ENCODE data around the gene APP.
"Not testable (repeated sequence)": the region's sequence is repeated elsewhere in the genome, so short reads cannot be mapped to it uniquely, and the experiment has no call there.

The APP gene

GRCh38 chr21:26057477-26058170 is 112.9 kb downstream of the APP start:
- DNase-seq: no peak

- DNase-seq: no peak
Measured at GRCh38 chr21:26055841-26056264, 114.7 kb downstream of the APP start.

GRCh38 chr21:26055010-26055409 is 115.6 kb downstream of the APP start:
- no peak for DNase-seq

DNA sequence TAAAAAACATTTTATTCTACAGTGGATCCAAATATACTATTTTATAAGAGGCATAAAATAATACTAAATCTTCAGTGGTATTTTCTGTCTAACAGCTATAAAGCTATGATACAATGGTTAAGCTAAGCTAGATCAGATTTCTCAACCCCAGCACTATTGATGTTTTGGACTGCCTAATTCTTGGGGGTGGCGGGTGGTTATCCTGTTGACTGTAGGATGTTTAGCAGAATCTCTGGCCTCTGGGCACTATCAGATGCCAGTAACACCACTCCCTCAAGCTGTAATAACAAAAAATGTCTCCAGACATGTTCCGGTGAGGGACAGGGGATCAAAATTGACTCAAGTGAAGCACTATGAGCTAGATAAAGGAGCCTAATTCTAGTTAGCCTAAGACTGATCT is 118.5 kb downstream of the APP start:
- no peak for DNase-seq

DNA sequence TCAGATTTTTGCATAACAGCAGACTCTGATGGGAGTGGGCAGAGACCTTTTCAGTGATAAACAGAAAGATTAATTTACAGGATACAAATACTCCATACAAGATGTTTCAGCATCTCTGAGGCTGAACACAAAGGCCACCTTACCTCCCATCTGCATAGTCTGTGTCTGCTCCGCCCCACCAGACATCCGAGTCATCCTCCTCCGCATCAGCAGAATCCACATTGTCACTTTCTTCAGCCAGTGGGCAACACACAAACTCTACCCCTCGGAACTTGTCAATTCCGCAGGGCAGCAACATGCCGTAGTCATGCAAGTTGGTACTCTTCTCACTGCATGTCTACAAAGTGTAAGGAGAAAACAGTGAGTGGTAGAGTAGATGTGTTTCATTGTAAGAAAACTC is 119.7 kb downstream of the APP start:
- DNase-seq: no peak

- DNase-seq: no peak
Measured at GRCh38 chr21:26049803-26050202, 120.8 kb downstream of the APP start.

DNA sequence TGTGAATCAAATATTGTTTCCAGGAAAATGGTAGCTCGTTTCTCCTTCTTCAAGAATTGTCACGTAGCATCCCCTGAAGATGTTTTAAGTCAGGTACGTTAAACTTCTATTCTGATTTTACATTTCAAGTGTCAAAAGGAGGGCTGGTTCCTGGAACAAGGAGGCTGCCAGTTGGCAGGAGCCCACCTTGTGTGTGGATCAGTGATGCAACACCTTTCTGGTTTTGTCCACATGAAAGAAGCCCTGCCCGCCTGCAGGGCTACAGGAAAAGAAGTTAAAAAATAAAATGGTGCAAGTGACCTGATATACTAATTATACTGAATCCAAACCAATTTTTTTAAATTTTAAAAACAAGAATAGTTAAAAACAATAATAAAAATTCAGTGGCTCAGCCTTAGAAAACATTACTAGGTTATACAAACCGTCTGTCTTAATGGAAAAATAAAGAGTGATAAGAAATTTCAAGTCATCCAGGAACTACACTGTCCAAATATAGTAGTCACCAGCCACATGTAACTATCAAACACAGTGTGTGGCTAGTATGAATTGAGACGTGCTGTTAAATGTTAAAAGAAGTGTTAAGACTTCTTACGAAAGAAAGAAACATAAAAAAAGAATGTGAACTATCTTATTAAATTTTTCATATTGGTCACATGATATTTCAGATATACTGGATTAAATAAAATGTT is 123.1 kb downstream of the APP start:
- no peak for DNase-seq

GRCh38 chr21:26043891-26044290 is 126.7 kb downstream of the APP start:
- DNase-seq: no peak

DNA sequence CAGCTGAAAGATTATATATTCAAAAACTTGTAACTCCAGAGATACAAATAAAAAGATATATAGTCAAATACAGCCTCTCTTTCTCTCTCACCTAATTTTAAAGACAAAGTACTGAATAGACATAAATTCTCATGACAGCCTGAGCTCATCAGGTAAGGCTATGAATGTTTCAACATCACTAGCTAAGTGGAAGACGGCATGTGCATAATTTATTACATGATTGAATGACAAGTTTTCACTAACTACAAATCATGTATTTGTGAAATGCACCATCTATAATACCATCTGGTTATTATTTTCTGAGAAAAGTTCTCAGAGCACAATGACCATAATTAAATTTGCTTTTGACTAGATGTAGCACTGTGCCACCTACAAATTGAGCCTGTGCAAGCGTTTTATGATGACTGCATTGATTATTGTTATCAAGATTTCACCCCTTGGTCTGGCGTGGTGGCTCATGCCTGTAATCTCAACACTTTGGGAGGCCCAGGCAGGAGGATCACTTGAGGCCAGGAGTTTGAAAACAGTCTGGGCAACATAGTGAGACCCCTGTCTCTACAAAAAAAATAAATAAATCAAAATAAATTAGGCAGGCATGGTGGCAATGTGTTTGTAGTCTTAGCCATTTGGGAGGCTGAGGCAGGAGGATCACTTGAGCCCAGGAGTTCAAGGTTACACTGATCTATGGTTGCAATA is 128.2 kb downstream of the APP start:
- no peak for DNase-seq

GRCh38 chr21:26041431-26042180 is 129.0 kb downstream of the APP start:
- DNase-seq: no peak

- no peak for DNase-seq
Measured at GRCh38 chr21:26036916-26037315, 133.7 kb downstream of the APP start.

- DNase-seq: no peak
Measured at GRCh38 chr21:26032263-26032662, 138.3 kb downstream of the APP start.

DNA sequence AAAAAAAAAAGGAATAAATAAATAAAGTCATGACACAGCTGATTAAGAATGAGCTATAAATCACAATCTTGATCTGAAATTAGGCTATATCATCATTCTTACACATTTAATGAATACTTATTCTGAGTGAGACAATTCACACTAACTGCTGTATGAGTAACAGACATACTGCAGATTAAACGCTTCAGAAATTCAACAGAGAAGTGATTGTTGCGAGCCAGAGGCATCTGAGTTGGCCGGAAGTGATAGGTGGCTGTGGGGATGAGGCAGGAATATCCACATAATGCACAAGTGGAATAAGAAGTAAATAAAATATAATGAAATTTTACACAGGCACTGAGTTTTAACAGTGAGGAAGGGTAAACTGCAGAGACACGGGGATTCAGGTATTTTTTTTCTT is 142.4 kb downstream of the APP start:
- DNase-seq: no peak

- DNase-seq: no peak
Measured at GRCh38 chr21:26027696-26028095, 142.9 kb downstream of the APP start.

GRCh38 chr21:26025536-26026512 is 144.7 kb downstream of the APP start:
- DNase-seq: no peak

DNA sequence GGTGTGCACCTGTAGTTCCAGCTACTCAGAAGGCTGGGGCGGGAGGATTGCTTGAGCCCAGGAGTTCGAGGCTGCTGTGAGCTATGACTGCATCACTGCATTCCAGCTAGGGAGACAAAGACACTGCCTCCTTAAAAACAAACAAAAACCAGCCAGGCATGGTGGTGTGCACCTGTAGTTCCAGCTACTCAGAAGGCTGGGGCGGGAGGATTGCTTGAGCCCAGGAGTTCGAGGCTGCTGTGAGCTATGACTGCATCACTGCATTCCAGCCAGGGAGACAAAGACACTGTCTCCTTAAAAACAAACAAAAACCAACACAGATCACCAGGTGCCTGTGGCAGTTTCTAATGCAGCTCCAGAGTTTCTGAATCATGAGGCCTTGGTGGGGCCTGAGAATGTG is 147.2 kb downstream of the APP start:
- not testable (repeated sequence) for DNase-seq

DNA sequence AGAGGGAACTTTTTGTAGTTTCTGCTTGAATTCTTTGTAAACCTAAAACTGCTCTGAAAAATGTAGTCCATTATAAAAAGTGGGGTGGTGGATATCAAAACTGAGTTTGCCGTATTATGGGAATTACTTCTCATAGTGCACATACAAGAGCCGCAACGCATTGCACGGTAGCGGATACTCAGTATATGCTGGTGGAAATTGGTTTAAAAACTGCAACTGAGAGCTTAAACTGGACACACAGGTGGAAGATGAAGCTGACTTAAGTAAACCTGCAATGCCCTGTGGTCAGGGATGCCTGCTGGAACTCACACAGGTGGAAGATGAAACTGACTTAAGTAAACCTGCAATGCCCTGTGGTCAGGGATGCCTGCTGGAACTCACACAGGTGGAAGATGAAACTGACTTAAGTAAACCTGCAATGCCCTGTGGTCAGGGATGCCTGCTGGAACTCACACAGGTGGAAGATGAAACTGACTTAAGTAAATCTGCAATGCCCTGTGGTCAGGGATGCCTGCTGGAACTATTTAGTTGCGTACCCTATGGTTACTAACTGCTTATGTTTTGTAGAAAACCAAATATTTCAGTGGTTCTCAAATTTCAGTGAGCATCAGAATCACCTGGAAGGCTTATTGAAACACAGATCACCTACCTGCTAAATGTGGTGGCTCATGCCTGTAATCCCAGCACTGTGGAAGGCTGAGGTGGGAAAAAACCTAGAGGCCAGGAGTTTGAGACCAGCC is 147.8 kb downstream of the APP start:
- not testable (repeated sequence) for DNase-seq

- no peak for DNase-seq
Measured at GRCh38 chr21:26020510-26020909, 150.1 kb downstream of the APP start.

DNA sequence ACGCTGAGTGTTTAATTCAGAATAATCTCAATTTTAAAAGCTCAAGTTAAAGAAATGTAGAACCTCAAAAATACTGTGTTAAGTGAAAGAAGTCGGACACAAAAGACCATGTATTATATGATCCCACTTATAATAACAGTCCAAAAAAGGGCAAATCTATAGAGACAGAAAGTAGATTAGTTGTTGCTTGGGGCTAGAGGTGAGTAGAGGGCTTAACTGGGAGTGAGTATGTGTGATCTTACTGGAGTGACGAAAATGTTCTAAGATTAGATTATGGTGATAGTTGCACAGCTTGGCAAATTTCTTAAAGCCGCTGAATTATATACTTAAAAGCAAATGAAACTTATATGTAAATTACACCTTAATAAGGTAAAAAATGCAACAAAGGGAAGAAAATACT is 150.5 kb downstream of the APP start:
- no peak for DNase-seq

GRCh38 chr21:26019236-26019635 is 151.3 kb downstream of the APP start:
- DNase-seq: no peak

DNA sequence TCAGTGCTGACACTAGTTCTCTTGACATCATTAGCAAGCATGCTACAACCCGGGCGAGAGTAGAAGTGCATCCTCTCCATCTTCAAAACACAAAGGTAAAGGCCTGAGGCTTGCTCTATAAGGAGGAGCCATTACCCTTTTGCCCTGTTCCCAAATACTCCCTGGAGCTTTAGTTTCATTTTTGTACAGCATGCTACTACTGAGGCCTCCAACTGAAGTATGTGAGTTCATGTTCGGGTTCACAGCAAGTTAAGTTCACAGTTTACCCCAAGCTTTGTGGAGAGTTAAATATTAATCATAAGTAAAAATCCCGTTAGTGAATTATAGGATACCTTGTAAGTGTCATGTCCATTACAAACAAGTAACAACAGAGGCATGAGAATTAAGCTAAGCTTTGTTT is 156.6 kb downstream of the APP start:
- no peak for DNase-seq

All from suppressor macrophage treated with lipopolysaccharide for 4 hours (primary cell).